GM21576 (cell line): Measurements from ENCODE around the gene DENND4B.
"Not testable (repeated sequence)": the region's sequence is repeated elsewhere in the genome, so short reads cannot be mapped to it uniquely, and the experiment has no call there.

Experiments used
- ATAC-seq: cut with Tn5 transposase; IDR thresholded peaks from one replicate; pipeline ENCODE4 v1.9.1; 2021; ENCODE audit warnings: mild to moderate bottlenecking, moderate library complexity; ENCODE audit not compliant: unreplicated experiment

Gene DENND4B

GRCh38 chr1:153928791-153929341 is 17.7 kb downstream of the DENND4B start:
- ATAC-seq, result no peak

DNA sequence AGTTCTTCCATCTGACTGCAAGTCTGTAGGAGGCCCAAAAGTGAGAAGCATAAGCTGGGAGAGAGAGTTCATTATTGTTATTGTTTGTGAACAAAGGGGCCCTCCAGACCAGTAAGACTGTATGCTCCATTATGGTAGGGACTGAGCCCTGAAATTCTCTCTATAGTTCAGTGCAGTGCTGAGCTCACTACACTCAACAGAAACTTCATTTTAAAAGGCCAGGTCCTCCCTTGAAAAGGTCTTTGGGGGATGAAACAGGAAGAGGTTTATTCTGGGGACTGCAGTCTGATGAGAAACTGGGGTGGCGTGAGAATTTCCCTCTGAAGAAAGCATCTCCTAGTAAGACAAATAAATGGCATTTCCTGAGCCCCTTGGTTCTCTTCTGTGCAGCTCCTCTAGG is 18.3 kb downstream of the DENND4B start:
- no peak for ATAC-seq

DNA sequence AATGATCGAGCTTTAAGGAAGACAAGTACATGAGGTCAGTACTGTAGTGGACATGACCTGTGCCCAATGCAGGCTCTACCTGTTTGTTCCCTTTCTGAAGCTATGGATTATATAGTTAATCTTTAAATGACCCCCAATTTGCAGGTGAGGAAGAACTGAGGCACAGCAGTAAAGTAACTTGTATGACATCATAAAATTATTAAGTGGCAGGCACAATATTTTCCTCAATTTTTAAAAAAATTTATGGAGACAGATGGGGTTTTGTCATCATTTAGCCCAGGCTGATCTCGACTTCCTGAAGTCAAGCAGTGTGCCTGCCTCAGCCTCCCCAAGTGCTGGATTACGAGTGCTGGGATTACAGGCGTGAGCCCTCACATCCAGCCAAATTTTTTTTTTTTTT is 20.1 kb downstream of the DENND4B start:
- ATAC-seq, result no peak

GRCh38 chr1:153922972-153923925 is 23.3 kb downstream of the DENND4B start, which contains the start of gene GATAD2B:
GATAD2B (minus strand) TSS chr1:153922972; CDS start chr1:153828347, 94,625 bp downstream.
- ATAC-seq, result peak; percentile 90

DNA sequence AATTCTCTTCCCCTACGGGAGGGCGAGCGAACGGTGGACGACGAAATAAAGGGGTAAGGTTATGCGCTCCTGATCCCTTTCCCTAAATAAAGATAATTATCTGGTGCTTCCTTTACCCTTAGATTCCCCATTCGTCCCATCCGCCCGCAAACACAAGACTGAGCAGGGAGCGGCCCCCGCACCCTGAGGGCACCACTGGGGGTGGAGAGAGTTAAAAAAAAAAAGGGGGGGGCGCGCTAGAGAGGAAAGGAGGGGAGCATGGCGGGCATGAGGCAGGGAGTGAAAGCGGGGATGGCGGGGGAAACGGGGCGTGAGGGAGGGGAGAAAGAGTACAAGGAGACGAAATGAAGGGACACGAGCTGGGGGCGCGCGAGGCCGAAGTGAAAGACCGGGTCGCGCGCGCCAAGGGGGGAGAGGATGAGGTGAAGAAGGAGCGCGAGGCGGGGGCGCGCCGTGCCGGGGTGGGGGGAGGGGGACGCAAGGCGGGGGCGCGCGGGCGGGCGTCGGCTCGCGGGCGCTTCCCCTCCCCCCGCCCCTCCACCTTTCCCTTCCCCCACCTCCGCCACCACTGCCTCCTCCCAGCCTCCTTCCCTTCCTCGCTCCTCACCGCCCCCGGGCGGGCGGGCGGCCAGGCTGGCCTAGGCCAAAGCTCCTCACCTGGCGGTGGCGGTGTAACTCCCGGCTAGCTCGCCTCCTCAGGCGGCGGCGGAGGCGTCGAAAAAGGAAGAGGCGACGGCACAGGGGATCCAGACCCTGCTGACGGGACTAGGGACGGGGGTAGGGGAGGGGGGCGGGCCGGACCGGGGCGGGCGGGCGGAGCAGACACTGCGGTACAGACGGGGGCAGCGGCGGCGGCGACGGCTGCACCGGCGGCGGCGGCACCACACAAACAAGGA is 24.2 kb downstream of the DENND4B start:
- peak; percentile 19 for ATAC-seq

DNA sequence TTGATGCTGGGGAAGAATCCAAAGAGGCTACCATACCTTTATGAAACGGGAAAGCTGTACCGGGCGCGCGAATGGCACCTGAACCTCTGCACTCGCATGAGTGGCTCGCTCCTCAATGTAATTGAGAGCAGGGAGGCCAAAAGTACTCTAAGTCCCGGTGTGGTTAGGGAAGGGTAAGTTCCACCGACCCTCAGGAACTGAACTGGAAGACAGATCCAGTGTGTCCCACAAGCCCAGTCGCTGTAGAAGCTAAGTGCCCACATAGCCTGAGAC is 24.8 kb downstream of the DENND4B start:
- no peak for ATAC-seq

DNA sequence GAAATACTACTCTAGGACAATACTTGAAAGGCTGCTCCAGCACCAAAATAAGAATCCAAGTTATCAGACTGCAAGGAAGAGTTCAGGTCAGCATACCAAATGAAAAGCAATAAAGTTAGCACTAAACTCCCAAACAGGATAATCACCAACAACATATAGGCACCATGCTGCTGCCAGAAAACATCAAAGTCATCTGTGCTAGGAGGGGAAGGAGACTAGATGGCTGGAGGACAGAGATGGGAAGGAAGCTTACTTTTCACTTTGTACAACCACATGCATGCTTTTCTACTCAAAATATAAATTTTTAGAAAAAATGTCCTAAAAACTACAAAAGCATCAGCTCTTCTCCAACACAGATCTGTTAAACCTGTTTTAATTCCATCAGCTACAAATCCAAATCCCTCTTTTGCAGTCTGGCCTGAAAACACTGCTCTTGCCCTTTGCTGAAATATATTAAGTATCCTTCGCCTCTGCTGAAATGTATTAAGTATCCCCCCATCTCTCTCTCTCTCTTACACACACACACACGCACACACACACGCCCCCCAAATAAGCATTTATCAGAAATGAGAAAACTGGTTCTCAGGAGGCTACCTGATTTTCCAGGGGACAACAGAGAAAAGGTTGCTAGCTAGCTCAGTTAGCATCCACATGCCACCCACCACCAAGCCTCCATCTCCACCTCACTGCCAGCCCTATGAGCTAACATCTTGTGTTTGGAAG is 25.3 kb downstream of the DENND4B start:
- ATAC-seq, result no peak

GRCh38 chr1:153919876-153920852 is 26.4 kb downstream of the DENND4B start:
- no peak for ATAC-seq

GRCh38 chr1:153916297-153916696 is 30.2 kb downstream of the DENND4B start:
- no peak for ATAC-seq

GRCh38 chr1:153912349-153912748 is 34.2 kb downstream of the DENND4B start:
- no peak for ATAC-seq

DNA sequence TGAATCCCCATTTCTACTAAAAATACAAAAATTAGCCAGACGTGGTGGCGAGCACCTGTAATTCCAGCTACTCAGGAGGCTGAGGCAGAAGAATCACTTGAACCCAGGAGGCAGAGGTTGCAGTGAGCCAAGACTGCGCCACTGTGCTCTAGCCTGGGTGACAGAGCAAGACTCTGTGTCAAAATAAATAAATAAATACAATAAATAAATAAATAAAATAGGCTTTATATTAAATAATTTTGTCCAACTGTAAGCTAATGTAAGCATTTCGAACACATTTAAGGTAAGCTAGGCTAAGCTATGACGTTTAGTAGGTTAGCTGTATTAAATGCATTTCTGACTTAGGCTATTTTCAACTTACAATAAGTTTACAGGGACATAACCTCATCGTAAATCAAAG is 36.0 kb downstream of the DENND4B start:
- ATAC-seq, result not testable (repeated sequence)

GRCh38 chr1:153908071-153908470 is 38.4 kb downstream of the DENND4B start:
- ATAC-seq, result no peak

- no peak for ATAC-seq
Observed at GRCh38 chr1:153907134-153907533, 39.4 kb downstream of the DENND4B start.

- no peak for ATAC-seq
Observed at GRCh38 chr1:153906396-153906795, 40.1 kb downstream of the DENND4B start.

GRCh38 chr1:153905908-153906307 is 40.6 kb downstream of the DENND4B start:
- ATAC-seq, result not testable (repeated sequence)

GRCh38 chr1:153903841-153904455 is 42.6 kb downstream of the DENND4B start:
- ATAC-seq, result no peak

GRCh38 chr1:153899509-153899908 is 47.0 kb downstream of the DENND4B start:
- ATAC-seq, result no peak

DNA sequence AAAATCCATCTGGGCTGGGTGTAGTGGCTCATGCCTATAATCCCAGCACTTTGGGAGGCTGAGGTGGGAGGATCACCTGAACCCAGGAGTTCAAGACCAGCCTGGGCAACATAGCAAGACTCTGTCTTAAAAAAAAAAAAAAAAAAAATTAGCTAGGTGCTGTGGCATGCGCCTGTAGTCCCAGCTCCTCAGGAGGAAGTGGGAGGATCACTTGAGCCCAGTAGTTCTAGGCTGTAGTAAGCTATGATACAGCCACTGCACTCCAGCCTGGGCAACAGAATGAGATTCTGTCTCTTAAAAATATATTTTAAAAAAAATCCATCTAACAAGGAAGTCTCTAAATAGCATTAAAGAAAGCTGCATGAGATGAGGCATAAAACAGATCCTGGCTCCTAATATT is 50.7 kb downstream of the DENND4B start:
- not testable (repeated sequence) for ATAC-seq

DNA sequence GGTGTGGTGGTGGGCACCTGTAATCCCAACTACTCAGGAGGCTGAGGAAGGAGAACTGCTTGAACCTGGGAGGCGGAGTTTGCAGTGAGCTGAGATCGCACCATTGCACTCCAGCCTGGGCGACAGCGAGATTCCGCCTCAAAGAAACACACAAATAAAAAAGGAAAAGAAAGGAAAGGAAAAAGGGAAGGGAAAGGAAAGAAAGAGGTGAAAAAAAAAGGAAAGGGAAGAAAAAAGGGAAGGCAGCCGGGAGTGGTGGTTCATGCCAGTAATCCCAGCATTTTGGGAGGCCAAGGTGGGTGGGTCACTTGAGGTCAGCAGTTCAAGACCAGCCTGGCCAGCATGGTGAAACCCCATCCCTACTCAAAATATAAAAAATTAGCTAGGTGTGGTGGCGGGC is 55.5 kb downstream of the DENND4B start:
- not testable (repeated sequence) for ATAC-seq
